Mesodermal cell (in vitro differentiated cells): ENCODE results near the gene PLA2G12B.

Experiments used
- H3K27ac ChIP-seq: 2 replicates; pipeline ENCODE4 v1.7.0; 2013; ENCODE audit warnings: mild to moderate bottlenecking, low read depth, low read length, moderate library complexity; ENCODE audit not compliant: severe bottlenecking
- H3K36me3 ChIP-seq: 2 replicates; pipeline ENCODE4 v1.7.1; 2013; ENCODE audit warnings: mild to moderate bottlenecking, low read length, moderate library complexity; ENCODE audit not compliant: control insufficient read depth, insufficient read depth
- H3K4me1 ChIP-seq: one replicate; pipeline ENCODE4 v1.7.1; 2013; ENCODE audit warnings: mild to moderate bottlenecking, low read length; ENCODE audit not compliant: insufficient read depth, control insufficient read depth, poor library complexity, severe bottlenecking
- H3K4me3 ChIP-seq: 2 replicates; pipeline ENCODE4 v1.7.0; 2013; ENCODE audit warnings: low read length, control low read depth, mild to moderate bottlenecking; ENCODE audit not compliant: insufficient read depth, poor library complexity, severe bottlenecking; ENCODE audit errors: extremely low read depth
- H3K9me3 ChIP-seq: 2 replicates; pipeline ENCODE4 v1.7.1; 2013; ENCODE audit warnings: mild to moderate bottlenecking, low read length, moderate library complexity; ENCODE audit not compliant: control insufficient read depth
- WGBS, 2 experiments: methylation state at CpG; one replicate each; pipeline ENCODE4 v1.1.5; 2013; ENCODE audit warnings: missing lambda C conversion rate in 2 of 2; ENCODE audit not compliant: insufficient coverage in 2 of 2; 5-methylcytosine and 5-hydroxymethylcytosine counted together

The PLA2G12B gene

GRCh38 chr10:72979709-72980108 is 25.1 kb upstream of the PLA2G12B start:
- no peak overlapping the region for H3K4me3 ChIP-seq
- H3K27ac ChIP-seq, result no peak overlapping the region
- peaks cover 32% of the 10 kb centered on the region for H3K9me3 ChIP-seq
- no peaks in the 10 kb centered on the region for H3K4me1 ChIP-seq
- H3K36me3 ChIP-seq, result no peaks in the 10 kb centered on the region

- Histone ChIP-seq H3K4me1 (no peaks in the 10 kb centered on the region), H3K27ac (no peak overlapping the region), H3K36me3 (no peaks in the 10 kb centered on the region), H3K4me3 (no peak overlapping the region), H3K9me3 (peaks cover 32% of the 10 kb centered on the region)
- WGBS, 2 experiments, result 80% methylated on average over 1 of the region's 1 CpG; no CpG with 5 or more reads in 1 of the 2 experiments
Observed at GRCh38 chr10:72976886-72977285, 22.3 kb upstream of the PLA2G12B start.

- no peak overlapping the region for H3K27ac ChIP-seq
- no peaks in the 10 kb centered on the region for H3K9me3 ChIP-seq
- H3K4me1 ChIP-seq, result peaks cover 6% of the 10 kb centered on the region
- H3K4me3 ChIP-seq, result no peak overlapping the region
- no peaks in the 10 kb centered on the region for H3K36me3 ChIP-seq
Observed at GRCh38 chr10:72956001-72956400, 1.4 kb upstream of the PLA2G12B start.

- Histone ChIP-seq H3K4me3 (no peak overlapping the region), H3K27ac (no peak overlapping the region), H3K36me3 (no peaks in the 10 kb centered on the region), H3K9me3 (no peaks in the 10 kb centered on the region), H3K4me1 (peaks cover 6% of the 10 kb centered on the region)
- 74 to 88% methylated on average over 7 of the region's 8 CpGs for WGBS, 2 experiments
Observed at GRCh38 chr10:72954230-72954595, 393 bp downstream of the PLA2G12B start.

- Histone ChIP-seq H3K36me3 (no peaks in the 10 kb centered on the region), H3K27ac (no peak overlapping the region), H3K4me1 (peaks cover 6% of the 10 kb centered on the region), H3K9me3 (no peaks in the 10 kb centered on the region), H3K4me3 (no peak overlapping the region)
- 43 to 57% methylated on average over 5 of the region's 8 CpGs for WGBS, 2 experiments
Observed at GRCh38 chr10:72953687-72954086, 919 bp downstream of the PLA2G12B start.

- no peaks in the 10 kb centered on the region for H3K9me3 ChIP-seq
- H3K4me1 ChIP-seq, result peaks cover 6% of the 10 kb centered on the region
- no peak overlapping the region for H3K4me3 ChIP-seq
- 63 to 71% methylated on average over 3 of the region's 5 CpGs for WGBS, 2 experiments
- no peak overlapping the region for H3K27ac ChIP-seq
- H3K36me3 ChIP-seq, result no peaks in the 10 kb centered on the region
Observed at GRCh38 chr10:72952642-72953158, 1.9 kb downstream of the PLA2G12B start.

GRCh38 chr10:72952189-72952588 is 2.4 kb downstream of the PLA2G12B start:
- 86 to 88% methylated on average over 6 of the region's 6 CpGs for WGBS, 2 experiments

GRCh38 chr10:72951760-72952159 is 2.8 kb downstream of the PLA2G12B start:
- Histone ChIP-seq H3K4me1 (peaks cover 6% of the 10 kb centered on the region), H3K9me3 (no peaks in the 10 kb centered on the region), H3K36me3 (no peaks in the 10 kb centered on the region), H3K27ac (no peak overlapping the region), H3K4me3 (no peak overlapping the region)
- 69 to 87% methylated on average over 2 to 3 of the region's 3 CpGs for WGBS, 2 experiments

More at GRCh38 chr10:72952189-72952588, 2.4 kb downstream of the PLA2G12B start:
- H3K4me3 ChIP-seq, result no peak overlapping the region
- no peak overlapping the region for H3K27ac ChIP-seq
- H3K4me1 ChIP-seq, result peaks cover 6% of the 10 kb centered on the region
- H3K36me3 ChIP-seq, result no peaks in the 10 kb centered on the region
- no peaks in the 10 kb centered on the region for H3K9me3 ChIP-seq

- Histone ChIP-seq H3K27ac (no peak overlapping the region), H3K36me3 (no peaks in the 10 kb centered on the region), H3K9me3 (no peaks in the 10 kb centered on the region), H3K4me3 (no peak overlapping the region), H3K4me1 (no peaks in the 10 kb centered on the region)
- 73% methylated on average over 3 of the region's 6 CpGs; no CpG with 5 or more reads in 1 of the 2 experiments for WGBS, 2 experiments
Observed at GRCh38 chr10:72948762-72949161, 5.8 kb downstream of the PLA2G12B start.

GRCh38 chr10:72946963-72947362 is 7.6 kb downstream of the PLA2G12B start:
- H3K36me3 ChIP-seq, result no peaks in the 10 kb centered on the region
- 83 to 100% methylated on average over 1 of the region's 1 CpG for WGBS, 2 experiments
- H3K4me3 ChIP-seq, result no peak overlapping the region
- H3K9me3 ChIP-seq, result no peaks in the 10 kb centered on the region
- H3K27ac ChIP-seq, result no peak overlapping the region
- no peaks in the 10 kb centered on the region for H3K4me1 ChIP-seq

- WGBS, 2 experiments, result no CpG with 5 or more reads among the region's 2 CpGs
- Histone ChIP-seq H3K9me3 (no peaks in the 10 kb centered on the region), H3K4me1 (no peaks in the 10 kb centered on the region), H3K27ac (no peak overlapping the region), H3K4me3 (no peak overlapping the region), H3K36me3 (no peaks in the 10 kb centered on the region)
Observed at GRCh38 chr10:72943498-72944234, 10.9 kb downstream of the PLA2G12B start.
